NCI-H2171 treated with DMSO at 0.1 percent for 48 hours (cell line): ENCODE data around the gene NTMT1.
A peak's percentile ranks its signal among the peaks of the same experiment; 100 is the strongest.

Experiments used
- DNase-seq: peaks from one replicate; lab custom pipeline; 2025; lab: John Stamatoyannopoulos, UW

Gene NTMT1

GRCh38 chr9:129637102-129637501 is 11.1 kb downstream of the NTMT1 start:
- DNase-seq: no peak

- DNase-seq: no peak
These were observed 11.9 kb downstream of the NTMT1 start for GRCh38 chr9:129637673-129638439.

GRCh38 chr9:129639034-129639630 is 13.2 kb downstream of the NTMT1 start:
- DNase-seq: no peak

- DNase-seq: no peak
These were observed 13.8 kb downstream of the NTMT1 start for GRCh38 chr9:129639756-129640085.

GRCh38 chr9:129640086-129640870 is 14.3 kb downstream of the NTMT1 start:
- peak; percentile 78 for DNase-seq

GRCh38 chr9:129640871-129641749 is 15.1 kb downstream of the NTMT1 start:
- peak; percentile 21 for DNase-seq

- peak; percentile 85 for DNase-seq
These were observed 16.0 kb downstream of the NTMT1 start, which contains the start of gene ASB6 for GRCh38 chr9:129641750-129642585. TSS of gene ASB6 (minus strand) at chr9:129642151. CDS start at chr9:129641999, 152 bp downstream.

- no peak for DNase-seq
These were observed 17.7 kb downstream of the NTMT1 start for GRCh38 chr9:129643706-129644105.

GRCh38 chr9:129644365-129644764 is 18.4 kb downstream of the NTMT1 start:
- DNase-seq: no peak

GRCh38 chr9:129644902-129645301 is 18.9 kb downstream of the NTMT1 start:
- no peak for DNase-seq

GRCh38 chr9:129646252-129646651 is 20.3 kb downstream of the NTMT1 start:
- no peak for DNase-seq

GRCh38 chr9:129646654-129647053 is 20.7 kb downstream of the NTMT1 start:
- DNase-seq: no peak

GRCh38 chr9:129647635-129648034 is 21.7 kb downstream of the NTMT1 start:
- DNase-seq: no peak

- DNase-seq: no peak
These were observed 22.3 kb downstream of the NTMT1 start for GRCh38 chr9:129648092-129648763.

- DNase-seq: no peak
These were observed 22.8 kb downstream of the NTMT1 start for GRCh38 chr9:129648764-129649115.

- no peak for DNase-seq
These were observed 24.0 kb downstream of the NTMT1 start for GRCh38 chr9:129649726-129650679.

- DNase-seq: no peak
These were observed 24.8 kb downstream of the NTMT1 start for GRCh38 chr9:129650680-129651235.

GRCh38 chr9:129653823-129654553 is 28.0 kb downstream of the NTMT1 start:
- no peak for DNase-seq
